Activated CD4-positive, alpha-beta T cell treated with anti-CD3 and anti-CD28 coated beads, Interleukin-2, amount 10 ng/mL, durations not matched to agents 7 days and 5 days (primary cell): Measurements from ENCODE around the gene DNM3. TPM values are rescaled to one million over a fixed set of nuclear protein-coding genes. Genes with fewer than 3 reads are reported as not detected.
A peak's percentile ranks its signal among the peaks of the same experiment; 100 is the strongest.

Experiments used
- CTCF ChIA-PET: fragments of 350-600 bp; sonication (Branson Sonifier 250); formaldehyde crosslinking; loops from one replicate; lab custom pipeline; 2021; ENCODE audit warnings: antibody characterized with exemption; lab: Charles Lee
- POLR2A ChIA-PET: fragments of 350-600 bp; sonication (Branson Sonifier 250); formaldehyde crosslinking; loops from one replicate; lab custom pipeline; 2021; ENCODE audit warnings: antibody characterized with exemption; lab: Charles Lee
- DNase-seq: peaks from one replicate; pipeline ENCODE4 v3.0.0-alpha.2; 2020
- H3K27ac Mint-ChIP-seq: one replicate; pipeline ENCODE4 v1.8.0; 2021; ENCODE audit warnings: mild to moderate bottlenecking, moderate library complexity, mixed read lengths
- H3K27me3 Mint-ChIP-seq: one replicate; pipeline ENCODE4 v1.8.0; 2021; ENCODE audit warnings: mixed read lengths
- H3K36me3 Mint-ChIP-seq: one replicate; pipeline ENCODE4 v1.8.0; 2021; ENCODE audit warnings: low read depth, mixed read lengths
- H3K4me1 Mint-ChIP-seq: one replicate; pipeline ENCODE4 v1.8.0; 2021; ENCODE audit warnings: mixed read lengths
- H3K4me3 Mint-ChIP-seq: one replicate; pipeline ENCODE4 v1.8.0; 2021; ENCODE audit warnings: mild to moderate bottlenecking, moderate library complexity, mixed read lengths
- H3K9me3 Mint-ChIP-seq: one replicate; pipeline ENCODE4 v1.8.0; 2021; ENCODE audit warnings: mixed read lengths
- total RNA-seq, 2 experiments: library from RNA; stranded (reverse); gene quantifications; one replicate each; pipeline ENCODE4 v1.2.3, GENCODE V29; 2021

DNM3 gene
- total RNA-seq, 2 experiments from 2014 or later, result 2.1 TPM

- Mint-ChIP-seq H3K4me3 (no peak overlapping the region), H3K4me1 (peaks cover 26% of the 10 kb centered on the region), H3K27me3 (peaks cover 2% of the 10 kb centered on the region), H3K27ac (peak overlapping the region; percentile 15), H3K36me3 (peaks cover 9% of the 10 kb centered on the region), H3K9me3 (peaks cover 4% of the 10 kb centered on the region)
- POLR2A ChIA-PET, result no interaction called here
- DNase-seq, result no peak
- CTCF ChIA-PET, result interaction anchor here (1.1 kb wide), 1 partner anchor 12 kb away, joined by 4 read pairs; no protein-coding TSS in a partner anchor
These were observed 540.6 kb downstream of the DNM3 start for GRCh38 chr1:172381946-172382345.

- Mint-ChIP-seq H3K4me3 (no peak overlapping the region), H3K36me3 (peaks cover 9% of the 10 kb centered on the region)
- CTCF ChIA-PET, result interaction anchor here (1.1 kb wide), 1 partner anchor 12 kb away, joined by 4 read pairs; no protein-coding TSS in a partner anchor
These were observed 541.1 kb downstream of the DNM3 start for GRCh38 chr1:172382406-172382805.

GRCh38 chr1:172382990-172383389 lies 541.7 kb downstream of the DNM3 start:
- Mint-ChIP-seq H3K27ac (no peak overlapping the region), H3K27me3 (peaks cover 2% of the 10 kb centered on the region), H3K4me3 (no peak overlapping the region), H3K36me3 (peaks cover 9% of the 10 kb centered on the region), H3K9me3 (peaks cover 5% of the 10 kb centered on the region), H3K4me1 (peaks cover 26% of the 10 kb centered on the region)
- ChIA-PET POLR2A (no interaction called here), CTCF (interaction anchor here (1.1 kb wide), 1 partner anchor 11 kb away, joined by 4 read pairs; no protein-coding TSS in a partner anchor)
- DNase-seq, result no peak

More at GRCh38 chr1:172382406-172382805, 541.1 kb downstream of the DNM3 start:
- no peak overlapping the region for H3K27ac Mint-ChIP-seq
- H3K4me1 Mint-ChIP-seq, result peaks cover 26% of the 10 kb centered on the region
- peaks cover 5% of the 10 kb centered on the region for H3K9me3 Mint-ChIP-seq
- POLR2A ChIA-PET, result no interaction called here
- peaks cover 2% of the 10 kb centered on the region for H3K27me3 Mint-ChIP-seq
- no peak for DNase-seq

- peaks cover 2% of the 10 kb centered on the region for H3K27me3 Mint-ChIP-seq
- POLR2A ChIA-PET, result no interaction called here
- DNase-seq, result no peak
- no peak overlapping the region for H3K4me3 Mint-ChIP-seq
- CTCF ChIA-PET, result no interaction called here
- peaks cover 9% of the 10 kb centered on the region for H3K36me3 Mint-ChIP-seq
- no peak overlapping the region for H3K27ac Mint-ChIP-seq
- H3K4me1 Mint-ChIP-seq, result peaks cover 26% of the 10 kb centered on the region
- peaks cover 5% of the 10 kb centered on the region for H3K9me3 Mint-ChIP-seq
These were observed 542.2 kb downstream of the DNM3 start for GRCh38 chr1:172383536-172383935.

- Mint-ChIP-seq H3K36me3 (peaks cover 7% of the 10 kb centered on the region), H3K4me1 (peaks cover 25% of the 10 kb centered on the region), H3K27me3 (peaks cover 2% of the 10 kb centered on the region), H3K4me3 (no peak overlapping the region), H3K27ac (no peak overlapping the region), H3K9me3 (peaks cover 3% of the 10 kb centered on the region)
- ChIA-PET CTCF (no interaction called here), POLR2A (no interaction called here)
- no peak for DNase-seq
These were observed 543.4 kb downstream of the DNM3 start for GRCh38 chr1:172384656-172385055.

- Mint-ChIP-seq H3K4me1 (peaks cover 18% of the 10 kb centered on the region), H3K4me3 (no peak overlapping the region), H3K9me3 (peaks cover 3% of the 10 kb centered on the region), H3K27ac (no peak overlapping the region), H3K27me3 (peaks cover 2% of the 10 kb centered on the region), H3K36me3 (peaks cover 9% of the 10 kb centered on the region)
- ChIA-PET CTCF (interaction anchor here (1.1 kb wide), 1 partner anchor 12 kb away, joined by 3 read pairs; no protein-coding TSS in a partner anchor), POLR2A (no interaction called here)
- DNase-seq, result no peak
These were observed 544.7 kb downstream of the DNM3 start for GRCh38 chr1:172386046-172386445.

GRCh38 chr1:172388490-172388889 lies 547.2 kb downstream of the DNM3 start:
- Mint-ChIP-seq H3K4me1 (peaks cover 21% of the 10 kb centered on the region), H3K4me3 (no peak overlapping the region), H3K36me3 (peaks cover 6% of the 10 kb centered on the region), H3K27me3 (peaks cover 2% of the 10 kb centered on the region), H3K9me3 (peaks cover 3% of the 10 kb centered on the region), H3K27ac (no peak overlapping the region)
- DNase-seq, result no peak
- ChIA-PET POLR2A (no interaction called here), CTCF (interaction anchor here (0.7 kb wide), 1 partner anchor 78 kb away, joined by 3 read pairs; no protein-coding TSS in a partner anchor)

- H3K4me3 Mint-ChIP-seq, result no peak overlapping the region
- peaks cover 38% of the 10 kb centered on the region for H3K4me1 Mint-ChIP-seq
- H3K9me3 Mint-ChIP-seq, result peaks cover 3% of the 10 kb centered on the region
- H3K36me3 Mint-ChIP-seq, result peaks cover 7% of the 10 kb centered on the region
- H3K27me3 Mint-ChIP-seq, result no peaks in the 10 kb centered on the region
- ChIA-PET POLR2A (no interaction called here), CTCF (interaction anchor here (0.8 to 2.0 kb wide), 3 partner anchors 9 to 35 kb away, joined by 3 to 6 read pairs (median 4); no protein-coding TSS in a partner anchor)
- no peak for DNase-seq
- no peak overlapping the region for H3K27ac Mint-ChIP-seq
These were observed 549.0 kb downstream of the DNM3 start for GRCh38 chr1:172390301-172390682.

GRCh38 chr1:172390683-172391551 lies 549.6 kb downstream of the DNM3 start:
- CTCF ChIA-PET, result interaction anchor here (0.8 to 2.0 kb wide), 3 partner anchors 8 to 36 kb away, joined by 3 to 6 read pairs (median 4); no protein-coding TSS in a partner anchor
- no peaks in the 10 kb centered on the region for H3K27me3 Mint-ChIP-seq
- peaks cover 43% of the 10 kb centered on the region for H3K4me1 Mint-ChIP-seq
- no peak for DNase-seq
- H3K36me3 Mint-ChIP-seq, result peaks cover 7% of the 10 kb centered on the region
- no peak overlapping the region for H3K4me3 Mint-ChIP-seq
- no peak overlapping the region for H3K27ac Mint-ChIP-seq
- H3K9me3 Mint-ChIP-seq, result peaks cover 3% of the 10 kb centered on the region
- POLR2A ChIA-PET, result no interaction called here

GRCh38 chr1:172391976-172392375 lies 550.7 kb downstream of the DNM3 start:
- no peak for DNase-seq
- Mint-ChIP-seq H3K27me3 (no peaks in the 10 kb centered on the region), H3K4me3 (no peak overlapping the region), H3K4me1 (peaks cover 45% of the 10 kb centered on the region), H3K36me3 (peaks cover 7% of the 10 kb centered on the region), H3K9me3 (peaks cover 1% of the 10 kb centered on the region), H3K27ac (no peak overlapping the region)
- POLR2A ChIA-PET, result no interaction called here
- CTCF ChIA-PET, result interaction anchor here (0.7 kb wide), 1 partner anchor 246 kb away, joined by 3 read pairs; no protein-coding TSS in a partner anchor

GRCh38 chr1:172393354-172393753 lies 552.1 kb downstream of the DNM3 start:
- POLR2A ChIA-PET, result no interaction called here
- no peak for DNase-seq
- CTCF ChIA-PET, result interaction anchor here (0.6 kb wide), 1 partner anchor 123 kb away, joined by 7 read pairs; no protein-coding TSS in a partner anchor
- peaks cover 9% of the 10 kb centered on the region for H3K36me3 Mint-ChIP-seq
- H3K27me3 Mint-ChIP-seq, result no peaks in the 10 kb centered on the region
- H3K4me3 Mint-ChIP-seq, result no peak overlapping the region
- peak overlapping the region; percentile 98 for H3K27ac Mint-ChIP-seq
- H3K9me3 Mint-ChIP-seq, result no peaks in the 10 kb centered on the region
- H3K4me1 Mint-ChIP-seq, result peaks cover 56% of the 10 kb centered on the region

- peaks cover 65% of the 10 kb centered on the region for H3K4me1 Mint-ChIP-seq
- H3K36me3 Mint-ChIP-seq, result peaks cover 9% of the 10 kb centered on the region
- ChIA-PET CTCF (interaction anchor here (0.6 to 1.4 kb wide), 10 partner anchors 12 to 323 kb away, joined by 3 to 4 read pairs (median 3); no protein-coding TSS in a partner anchor), POLR2A (interaction anchor here (0.6 to 0.9 kb wide), 5 partner anchors 35 to 240 kb away, joined by 3 to 4 read pairs (median 3); no protein-coding TSS in a partner anchor)
- no peaks in the 10 kb centered on the region for H3K27me3 Mint-ChIP-seq
- H3K27ac Mint-ChIP-seq, result peak overlapping the region; percentile 98
- H3K9me3 Mint-ChIP-seq, result no peaks in the 10 kb centered on the region
- peak overlapping the region; percentile 57 for H3K4me3 Mint-ChIP-seq
- DNase-seq, result peak; percentile 87
These were observed 552.9 kb downstream of the DNM3 start for GRCh38 chr1:172394141-172394751.
